Measurements from ENCODE around the gene ZNF747.
A peak's percentile ranks its signal among the peaks of the same experiment; 100 is the strongest.

Gene ZNF747

GRCh38 chr16:30534368-30535105, at the start of gene ZNF747:
Gene ZNF747, minus strand, starts transcription at chr16:30534858. Its CDS starts 179 bp downstream, at chr16:30534679.
- peak; percentile 97 for DNase-seq

- no peak for DNase-seq
Observed at GRCh38 chr16:30582611-30583340, 48.1 kb upstream of the ZNF747 start.

GRCh38 chr16:30581457-30581856, 46.8 kb upstream of the ZNF747 start:
- peak; percentile 25 for DNase-seq

GRCh38 chr16:30574678-30575077, 40.0 kb upstream of the ZNF747 start:
- no peak for DNase-seq

GRCh38 chr16:30571445-30572322, 37.0 kb upstream of the ZNF747 start, which contains the start of gene ZNF688:
Gene ZNF688, minus strand, starts transcription at chr16:30571714. Its CDS starts 85 bp downstream, at chr16:30571629.
- peak; percentile 99 for DNase-seq

- peak; percentile 69 for DNase-seq
Observed at GRCh38 chr16:30570636-30571444, 36.2 kb upstream of the ZNF747 start.

- DNase-seq = no peak
Observed at GRCh38 chr16:30569746-30570635, 35.3 kb upstream of the ZNF747 start.

- DNase-seq = peak; percentile 42
Observed at GRCh38 chr16:30569281-30569680, 34.6 kb upstream of the ZNF747 start.

GRCh38 chr16:30567991-30568638, 33.5 kb upstream of the ZNF747 start:
- DNase-seq = peak; percentile 72

- DNase-seq = peak; percentile 38
Observed at GRCh38 chr16:30567160-30567990, 32.7 kb upstream of the ZNF747 start.

- DNase-seq = no peak
Observed at GRCh38 chr16:30566531-30566930, 31.9 kb upstream of the ZNF747 start.

- DNase-seq = no peak
Observed at GRCh38 chr16:30565984-30566383, 31.3 kb upstream of the ZNF747 start.

- peak; percentile 25 for DNase-seq
Observed at GRCh38 chr16:30565526-30565925, 30.9 kb upstream of the ZNF747 start.

GRCh38 chr16:30562021-30562420, 27.4 kb upstream of the ZNF747 start:
- DNase-seq = no peak

- DNase-seq = no peak
Observed at GRCh38 chr16:30561089-30561816, 26.6 kb upstream of the ZNF747 start.

GRCh38 chr16:30559690-30560089, 25.0 kb upstream of the ZNF747 start:
- no peak for DNase-seq

GRCh38 chr16:30558789-30559377, 24.2 kb upstream of the ZNF747 start:
- DNase-seq = no peak

GRCh38 chr16:30557957-30558788, 23.5 kb upstream of the ZNF747 start, which contains the start of gene ZNF764:
Gene ZNF764, minus strand, starts transcription at chr16:30558374. Its CDS starts 192 bp downstream, at chr16:30558182.
- peak; percentile 99 for DNase-seq
